GM12865 (cell line): ENCODE data around the gene MED12L.
A peak's percentile ranks its signal among the peaks of the same experiment; 100 is the strongest.

Source experiments
- DNase-seq: peaks from one replicate; pipeline ENCODE4 v3.0.0; 2010; ENCODE audit warnings: low read depth
- H3K4me3 ChIP-seq: 2 replicates; pipeline ENCODE4 v1.5.1; 2011; ENCODE audit warnings: mild to moderate bottlenecking, low read depth, low read length, control low read depth
- TF ChIP-seq, protein P1 (sequence below): IDR thresholded peaks from 2 replicates; pipeline ENCODE4 v1.5.1; 2011; ENCODE audit warnings: low read length, control low read depth, low read depth, inconsistent platforms; ENCODE audit not compliant: insufficient read depth; ENCODE audit errors: missing control alignments

MED12L gene

DNA sequence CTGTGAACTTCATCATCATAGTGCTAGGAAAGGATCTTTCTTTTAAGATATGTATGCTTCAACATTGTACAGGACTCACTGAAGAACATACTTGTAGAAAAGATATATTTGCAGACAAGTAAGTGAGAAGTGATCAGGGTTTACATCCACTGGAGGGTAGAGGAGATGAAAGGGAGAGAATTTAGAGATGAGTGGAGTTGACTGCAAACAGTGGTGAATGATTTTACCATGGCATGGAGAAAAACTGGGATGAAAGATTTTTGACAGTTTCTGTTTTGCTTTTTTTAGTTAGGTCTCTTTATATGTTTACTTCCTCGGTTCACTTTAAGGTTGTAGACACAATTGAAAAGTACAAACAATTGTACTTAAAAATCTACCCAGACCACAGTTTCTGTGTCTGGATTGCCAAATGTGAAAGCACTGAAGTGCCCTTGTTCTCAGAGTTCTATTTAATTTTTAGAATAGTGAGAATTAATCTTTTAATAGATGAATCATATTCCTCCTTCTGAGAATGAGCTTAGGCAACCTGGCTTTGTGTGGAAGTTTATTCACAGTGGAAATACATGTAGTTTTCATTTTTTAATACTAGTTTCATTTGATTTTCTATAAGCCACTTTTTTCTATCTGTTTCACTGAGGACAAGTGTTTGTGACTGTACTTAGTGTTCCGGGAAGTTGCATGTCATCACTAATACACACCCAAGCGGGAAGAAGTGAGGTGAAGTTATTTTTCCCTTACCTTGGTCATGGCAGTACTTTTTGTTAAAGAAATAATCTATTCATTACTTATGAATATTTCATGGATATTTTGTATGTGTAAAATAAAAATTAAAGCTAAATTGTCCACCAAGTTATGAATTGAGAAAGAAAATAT, 119.3 kb downstream of the MED12L start:
- TF ChIP-seq, protein P1, sequence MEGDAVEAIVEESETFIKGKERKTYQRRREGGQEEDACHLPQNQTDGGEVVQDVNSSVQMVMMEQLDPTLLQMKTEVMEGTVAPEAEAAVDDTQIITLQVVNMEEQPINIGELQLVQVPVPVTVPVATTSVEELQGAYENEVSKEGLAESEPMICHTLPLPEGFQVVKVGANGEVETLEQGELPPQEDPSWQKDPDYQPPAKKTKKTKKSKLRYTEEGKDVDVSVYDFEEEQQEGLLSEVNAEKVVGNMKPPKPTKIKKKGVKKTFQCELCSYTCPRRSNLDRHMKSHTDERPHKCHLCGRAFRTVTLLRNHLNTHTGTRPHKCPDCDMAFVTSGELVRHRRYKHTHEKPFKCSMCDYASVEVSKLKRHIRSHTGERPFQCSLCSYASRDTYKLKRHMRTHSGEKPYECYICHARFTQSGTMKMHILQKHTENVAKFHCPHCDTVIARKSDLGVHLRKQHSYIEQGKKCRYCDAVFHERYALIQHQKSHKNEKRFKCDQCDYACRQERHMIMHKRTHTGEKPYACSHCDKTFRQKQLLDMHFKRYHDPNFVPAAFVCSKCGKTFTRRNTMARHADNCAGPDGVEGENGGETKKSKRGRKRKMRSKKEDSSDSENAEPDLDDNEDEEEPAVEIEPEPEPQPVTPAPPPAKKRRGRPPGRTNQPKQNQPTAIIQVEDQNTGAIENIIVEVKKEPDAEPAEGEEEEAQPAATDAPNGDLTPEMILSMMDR = no peak
- no peak overlapping the region for H3K4me3 ChIP-seq
- DNase-seq = no peak

DNA sequence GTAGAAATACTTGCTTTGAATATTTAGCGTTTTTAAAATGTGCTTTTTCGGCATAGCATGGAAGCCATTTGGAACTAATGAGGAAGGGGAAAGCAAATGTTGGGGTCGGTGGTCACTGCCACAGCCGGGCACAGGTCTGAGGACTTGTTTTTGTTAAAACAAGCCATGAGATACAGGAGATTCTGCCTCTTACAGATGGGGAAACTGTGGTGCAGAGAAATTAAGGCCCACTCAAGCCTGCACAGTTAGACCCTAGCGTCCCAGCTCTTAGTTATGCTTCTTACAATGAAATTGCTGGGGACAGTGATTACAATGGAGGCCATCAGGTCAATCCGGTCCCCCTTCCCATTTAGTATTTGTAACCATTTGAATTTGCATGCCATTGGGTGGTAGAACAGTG, 120.0 kb downstream of the MED12L start:
- TF ChIP-seq, protein P1 = no peak

DNA sequence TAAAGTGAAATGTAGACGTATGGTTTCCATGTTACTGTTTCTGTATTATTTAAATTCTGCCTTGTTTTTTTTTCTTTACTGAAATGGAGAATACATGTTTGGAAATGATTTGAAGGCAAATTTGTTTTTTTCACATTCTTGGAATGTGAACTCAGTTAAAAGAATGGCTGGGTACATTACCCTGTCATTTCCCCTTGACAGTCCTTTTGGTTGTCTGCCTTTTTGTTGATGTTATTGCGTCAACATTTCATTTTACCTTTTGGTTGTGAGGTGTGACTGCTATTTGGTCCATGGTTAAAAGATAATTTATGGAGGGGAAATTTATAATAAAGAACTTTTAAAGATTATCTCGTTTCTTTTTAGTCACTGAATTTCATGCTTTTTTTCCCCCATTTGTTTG, 120.7 kb downstream of the MED12L start:
- no peak for DNase-seq
- TF ChIP-seq, protein P1 = no peak
- H3K4me3 ChIP-seq = no peak overlapping the region

More for the DNA sequence above, 120.0 kb downstream of the MED12L start:
- no peak overlapping the region for H3K4me3 ChIP-seq
- no peak for DNase-seq

DNA sequence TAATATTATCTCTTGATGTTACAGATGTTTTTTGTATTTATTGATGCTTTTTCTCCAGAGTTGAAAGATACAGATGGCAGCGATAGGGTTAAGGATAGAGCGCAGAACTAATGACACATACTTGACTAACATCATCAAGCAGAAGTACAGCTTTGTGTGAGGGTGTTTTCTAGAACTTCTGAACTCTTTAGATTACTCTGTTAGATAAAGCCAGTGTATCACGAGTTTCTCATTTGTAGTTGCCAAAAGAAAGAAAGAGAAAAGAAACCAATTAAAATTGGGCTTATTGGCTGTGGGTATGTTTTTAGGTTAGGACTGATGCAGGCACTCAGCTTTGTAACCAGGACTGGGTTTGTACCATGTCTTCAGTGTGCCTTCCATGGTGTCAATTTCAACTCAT, 124.2 kb downstream of the MED12L start:
- H3K4me3 ChIP-seq = no peak overlapping the region
- no peak for DNase-seq
- TF ChIP-seq, protein P1 = no peak

DNA sequence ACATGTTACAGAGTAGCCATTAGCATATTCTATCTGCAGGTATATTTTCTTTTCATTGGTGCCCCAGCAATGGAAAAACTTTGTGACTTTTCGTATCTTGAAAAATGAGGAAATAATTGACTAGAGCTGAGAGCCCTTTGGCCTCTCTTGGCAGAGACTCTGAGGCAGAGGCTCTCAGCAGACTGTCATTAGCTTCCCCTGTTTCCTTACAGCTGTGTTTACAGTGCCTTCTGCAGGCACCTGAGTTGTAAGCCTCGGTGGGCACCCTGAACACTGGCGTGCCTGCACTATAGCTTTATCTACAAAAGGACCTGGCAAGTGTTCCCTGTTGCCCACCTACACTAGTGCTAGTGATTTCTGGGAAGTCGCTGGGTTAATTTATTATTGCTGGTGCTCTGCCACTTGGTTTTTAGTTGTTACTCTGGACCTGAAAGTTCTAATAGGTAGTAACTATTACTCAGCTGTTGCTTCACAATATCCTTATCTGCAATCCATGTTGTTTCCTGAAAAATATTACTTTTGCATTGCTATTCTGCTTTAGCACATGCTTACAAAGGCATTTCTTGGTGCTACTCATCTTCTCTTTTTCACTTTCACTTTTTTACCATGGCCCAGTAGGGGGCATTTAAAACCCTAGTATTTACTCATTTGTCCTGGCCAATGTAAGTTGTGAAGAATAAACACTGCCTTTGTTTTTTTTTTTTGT, 125.4 kb downstream of the MED12L start:
- peak; percentile 32 for DNase-seq
- no peak overlapping the region for H3K4me3 ChIP-seq
- TF ChIP-seq, protein P1 = peak; percentile 18

DNA sequence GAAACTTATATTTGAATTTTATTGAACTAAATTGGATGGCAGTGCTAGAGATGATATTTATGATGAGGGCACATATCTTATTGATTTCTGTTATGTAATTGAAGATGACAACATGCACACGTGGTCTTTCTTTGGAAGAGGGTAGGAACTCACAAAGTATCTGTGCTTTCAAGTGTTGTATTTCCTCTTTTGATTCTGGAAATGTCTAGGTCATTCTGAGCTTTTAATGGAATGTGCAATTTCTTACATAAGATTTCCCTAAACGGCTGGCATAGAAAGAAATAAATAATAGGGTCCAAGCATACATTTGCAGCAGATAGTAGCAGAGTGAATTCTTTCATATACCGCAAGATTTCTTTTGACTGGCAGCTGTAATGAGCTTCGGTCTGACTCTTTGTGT, 127.7 kb downstream of the MED12L start:
- TF ChIP-seq, protein P1 = no peak
- no peak overlapping the region for H3K4me3 ChIP-seq
- no peak for DNase-seq

DNA sequence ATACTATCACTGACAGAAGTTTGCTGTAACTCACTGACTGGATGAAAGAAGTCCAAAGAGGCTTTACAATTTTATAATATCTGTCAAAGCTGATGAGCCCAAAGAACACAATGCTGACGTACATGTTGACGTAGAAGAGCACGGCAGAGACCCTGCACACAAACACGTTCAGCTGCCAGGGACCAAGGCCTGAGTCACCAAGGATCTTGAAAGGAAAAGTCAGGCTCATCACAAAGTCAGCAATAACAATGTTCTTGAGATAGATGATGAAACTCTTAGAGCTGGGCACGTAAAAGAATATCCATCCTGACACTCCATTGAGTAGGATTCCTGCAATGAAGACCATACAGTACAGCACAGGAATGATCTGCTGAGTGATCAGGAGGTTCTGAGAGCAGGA, 128.4 kb downstream of the MED12L start:
- no peak for DNase-seq
- TF ChIP-seq, protein P1 = no peak
- no peak overlapping the region for H3K4me3 ChIP-seq
